WTC11 (cell line): ENCODE measurements around the gene YIPF2.

ENCODE experiments used
- HMGA2 ChIP-seq: fragments of 250-450 bp; sonication (Bioruptor Pico); IDR thresholded peaks from 2 replicates; pipeline ENCODE4 v1.4.0; 2021; ENCODE audit warnings: mild to moderate bottlenecking, moderate library complexity
- TF ChIP-seq, protein P1 (sequence below): sonication (generic); formaldehyde crosslinking; IDR thresholded peaks from 2 replicates; pipeline ENCODE4 v1.8.0; 2022; ENCODE audit warnings: mild to moderate bottlenecking, missing genetic modification reagents
- TF ChIP-seq, protein P2 (sequence below): sonication (generic); formaldehyde crosslinking; IDR thresholded peaks from 2 replicates; pipeline ENCODE4 v1.8.1; 2023; ENCODE audit warnings: mild to moderate bottlenecking, missing genetic modification reagents
- TF ChIP-seq, protein P3 (sequence below): fragments of 200-600 bp; IDR thresholded peaks from 2 replicates; pipeline ENCODE4 v1.8.0; 2022; ENCODE audit warnings: antibody characterized with exemption

DNA sequence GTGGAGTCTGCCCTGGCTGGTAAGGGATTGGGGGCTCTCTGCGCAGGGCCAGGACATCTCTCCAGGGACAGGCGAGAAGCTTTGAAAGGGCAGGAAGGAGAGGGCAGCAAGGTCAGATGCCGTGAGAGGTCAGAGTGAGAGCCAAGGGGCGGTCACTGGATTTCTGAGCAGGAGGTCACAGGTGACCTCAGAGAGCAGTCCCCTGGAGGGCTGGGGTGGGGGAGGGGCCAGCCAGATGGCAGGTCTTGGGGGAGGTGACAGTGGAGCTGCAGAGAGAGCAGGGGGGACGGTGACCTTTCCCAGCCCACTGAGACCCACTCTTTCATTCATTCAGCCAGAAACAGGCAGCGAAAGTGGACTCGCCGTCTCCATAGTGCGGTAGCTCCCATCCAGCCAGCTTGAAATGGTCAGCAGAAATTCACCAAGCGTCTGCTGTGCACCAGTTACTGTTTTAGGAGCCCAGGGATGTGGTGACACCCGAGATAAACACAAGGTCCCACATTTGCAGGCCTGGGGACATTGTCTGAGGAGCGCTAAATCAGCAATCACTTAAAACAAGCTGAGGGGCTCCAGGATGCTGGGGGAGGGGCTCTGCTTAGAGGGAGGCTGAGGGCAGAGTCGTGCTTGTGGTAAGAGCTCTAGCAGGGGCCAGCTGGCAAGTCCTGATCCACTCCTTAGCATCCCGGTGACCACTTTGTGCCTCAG is 46.9 kb downstream of the YIPF2 start:
- TF ChIP-seq HMGA2 = no peak
- TF ChIP-seq, protein P1, sequence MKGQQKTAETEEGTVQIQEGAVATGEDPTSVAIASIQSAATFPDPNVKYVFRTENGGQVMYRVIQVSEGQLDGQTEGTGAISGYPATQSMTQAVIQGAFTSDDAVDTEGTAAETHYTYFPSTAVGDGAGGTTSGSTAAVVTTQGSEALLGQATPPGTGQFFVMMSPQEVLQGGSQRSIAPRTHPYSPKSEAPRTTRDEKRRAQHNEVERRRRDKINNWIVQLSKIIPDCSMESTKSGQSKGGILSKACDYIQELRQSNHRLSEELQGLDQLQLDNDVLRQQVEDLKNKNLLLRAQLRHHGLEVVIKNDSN (CRISPR knock-in tag) = no peak
- TF ChIP-seq, protein P2, sequence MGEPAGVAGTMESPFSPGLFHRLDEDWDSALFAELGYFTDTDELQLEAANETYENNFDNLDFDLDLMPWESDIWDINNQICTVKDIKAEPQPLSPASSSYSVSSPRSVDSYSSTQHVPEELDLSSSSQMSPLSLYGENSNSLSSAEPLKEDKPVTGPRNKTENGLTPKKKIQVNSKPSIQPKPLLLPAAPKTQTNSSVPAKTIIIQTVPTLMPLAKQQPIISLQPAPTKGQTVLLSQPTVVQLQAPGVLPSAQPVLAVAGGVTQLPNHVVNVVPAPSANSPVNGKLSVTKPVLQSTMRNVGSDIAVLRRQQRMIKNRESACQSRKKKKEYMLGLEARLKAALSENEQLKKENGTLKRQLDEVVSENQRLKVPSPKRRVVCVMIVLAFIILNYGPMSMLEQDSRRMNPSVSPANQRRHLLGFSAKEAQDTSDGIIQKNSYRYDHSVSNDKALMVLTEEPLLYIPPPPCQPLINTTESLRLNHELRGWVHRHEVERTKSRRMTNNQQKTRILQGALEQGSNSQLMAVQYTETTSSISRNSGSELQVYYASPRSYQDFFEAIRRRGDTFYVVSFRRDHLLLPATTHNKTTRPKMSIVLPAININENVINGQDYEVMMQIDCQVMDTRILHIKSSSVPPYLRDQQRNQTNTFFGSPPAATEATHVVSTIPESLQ (CRISPR knock-in tag) = no peak
- TF ChIP-seq, protein P3, sequence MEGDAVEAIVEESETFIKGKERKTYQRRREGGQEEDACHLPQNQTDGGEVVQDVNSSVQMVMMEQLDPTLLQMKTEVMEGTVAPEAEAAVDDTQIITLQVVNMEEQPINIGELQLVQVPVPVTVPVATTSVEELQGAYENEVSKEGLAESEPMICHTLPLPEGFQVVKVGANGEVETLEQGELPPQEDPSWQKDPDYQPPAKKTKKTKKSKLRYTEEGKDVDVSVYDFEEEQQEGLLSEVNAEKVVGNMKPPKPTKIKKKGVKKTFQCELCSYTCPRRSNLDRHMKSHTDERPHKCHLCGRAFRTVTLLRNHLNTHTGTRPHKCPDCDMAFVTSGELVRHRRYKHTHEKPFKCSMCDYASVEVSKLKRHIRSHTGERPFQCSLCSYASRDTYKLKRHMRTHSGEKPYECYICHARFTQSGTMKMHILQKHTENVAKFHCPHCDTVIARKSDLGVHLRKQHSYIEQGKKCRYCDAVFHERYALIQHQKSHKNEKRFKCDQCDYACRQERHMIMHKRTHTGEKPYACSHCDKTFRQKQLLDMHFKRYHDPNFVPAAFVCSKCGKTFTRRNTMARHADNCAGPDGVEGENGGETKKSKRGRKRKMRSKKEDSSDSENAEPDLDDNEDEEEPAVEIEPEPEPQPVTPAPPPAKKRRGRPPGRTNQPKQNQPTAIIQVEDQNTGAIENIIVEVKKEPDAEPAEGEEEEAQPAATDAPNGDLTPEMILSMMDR = no peak
